Measurements from ENCODE around the gene NCOA3. TPM values are rescaled to one million over a fixed set of nuclear protein-coding genes. Genes with fewer than 3 reads are reported as not detected.

Gene NCOA3
- polyA plus RNA-seq, 3 donors: 13.5 to 21.8 (median 21.3) TPM

DNA sequence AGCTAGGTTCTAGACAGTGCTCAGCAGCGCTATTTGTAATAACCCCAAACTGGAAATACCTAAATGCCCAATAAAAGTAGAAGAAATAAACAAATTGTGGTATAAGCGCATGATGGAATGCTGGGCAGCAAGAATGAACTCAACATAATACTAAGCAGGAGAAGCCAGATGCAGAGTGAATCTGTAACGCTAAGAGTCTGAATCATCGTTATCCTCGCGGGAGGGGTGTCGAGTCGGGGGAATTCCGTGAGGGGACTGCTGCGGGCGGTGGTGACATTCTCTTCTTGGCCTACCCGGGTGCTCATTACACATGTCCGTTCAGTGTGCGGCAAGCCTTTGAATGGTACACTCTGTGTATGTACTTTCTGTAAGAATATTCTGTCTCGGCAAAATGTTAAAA, 199.9 kb downstream of the NCOA3 start:
- H3K36me3 Mint-ChIP-seq: peaks cover 84 to 95% of the 10 kb centered on the region in 2 donors
- DNase-seq: no peak
- H3K9me3 Mint-ChIP-seq: peaks cover 0 to 6% (median 4%) of the 10 kb centered on the region in 7 donors
- H3K9ac ChIP-seq (ENCODE audit: insufficient read depth, low read length, poor library complexity, severe bottlenecking): no peak overlapping the region
- H3K27ac Mint-ChIP-seq: peak overlapping the region in 1 of 7 donors; percentile 22
- H4K20me1 ChIP-seq (ENCODE audit: insufficient read depth, low read length): peaks cover 100% of the 10 kb centered on the region
- no peak overlapping the region for H3K4me2 ChIP-seq (replicated peaks; ENCODE audit: extremely low read depth, low read length, poor library complexity, severe bottlenecking)
- H3K27me3 ChIP-seq (ENCODE audit: control insufficient read depth in 2 of 2, insufficient read depth in 2 of 2, low read length in 2 of 2): no peaks in the 10 kb centered on the region
- H3K4me1 Mint-ChIP-seq: peaks cover 4% of the 10 kb centered on the region
- TF ChIP-seq, protein P1, sequence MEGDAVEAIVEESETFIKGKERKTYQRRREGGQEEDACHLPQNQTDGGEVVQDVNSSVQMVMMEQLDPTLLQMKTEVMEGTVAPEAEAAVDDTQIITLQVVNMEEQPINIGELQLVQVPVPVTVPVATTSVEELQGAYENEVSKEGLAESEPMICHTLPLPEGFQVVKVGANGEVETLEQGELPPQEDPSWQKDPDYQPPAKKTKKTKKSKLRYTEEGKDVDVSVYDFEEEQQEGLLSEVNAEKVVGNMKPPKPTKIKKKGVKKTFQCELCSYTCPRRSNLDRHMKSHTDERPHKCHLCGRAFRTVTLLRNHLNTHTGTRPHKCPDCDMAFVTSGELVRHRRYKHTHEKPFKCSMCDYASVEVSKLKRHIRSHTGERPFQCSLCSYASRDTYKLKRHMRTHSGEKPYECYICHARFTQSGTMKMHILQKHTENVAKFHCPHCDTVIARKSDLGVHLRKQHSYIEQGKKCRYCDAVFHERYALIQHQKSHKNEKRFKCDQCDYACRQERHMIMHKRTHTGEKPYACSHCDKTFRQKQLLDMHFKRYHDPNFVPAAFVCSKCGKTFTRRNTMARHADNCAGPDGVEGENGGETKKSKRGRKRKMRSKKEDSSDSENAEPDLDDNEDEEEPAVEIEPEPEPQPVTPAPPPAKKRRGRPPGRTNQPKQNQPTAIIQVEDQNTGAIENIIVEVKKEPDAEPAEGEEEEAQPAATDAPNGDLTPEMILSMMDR (IDR thresholded peaks at IDR 0.05): no peak
- WGBS (ENCODE audit: insufficient coverage): 96% methylated on average over 7 of the region's 15 CpGs
- no peaks in the 10 kb centered on the region for H3K9me3 ChIP-seq (replicated peaks in 1 of 2; ENCODE audit: control insufficient read depth in 1 of 2, insufficient read depth in 1 of 2, low read length in 2 of 2)
- H3K4me1 ChIP-seq (ENCODE audit: control insufficient read depth in 1 of 2, insufficient read depth in 2 of 2, low read length in 2 of 2): no peaks in the 10 kb centered on the region
- no peaks in the 10 kb centered on the region for H3K79me2 ChIP-seq (ENCODE audit: insufficient read depth, low read length)
- no peak overlapping the region for H3K27ac ChIP-seq (ENCODE audit: low read depth in 1 of 2, low read length in 2 of 2)
- H3K36me3 ChIP-seq (replicated peaks in 1 of 2; ENCODE audit: control insufficient read depth in 1 of 2, insufficient read depth in 2 of 2, low read length in 2 of 2): peaks cover 66 to 100% of the 10 kb centered on the region in 2 donors
- no peak overlapping the region for H3K4me3 ChIP-seq (replicated peaks in 1 of 3; ENCODE audit: low read depth in 2 of 3, low read length in 3 of 3)
- H3K4me3 Mint-ChIP-seq: no peak overlapping the region
- intact Hi-C loops (cut with micrococcal nuclease): no loop called here
- peaks cover 0 to 3% (median 0%) of the 10 kb centered on the region in 3 donors for H3K27me3 Mint-ChIP-seq (ENCODE audit: low read depth in 3 of 3)
- H2AFZ ChIP-seq (ENCODE audit: insufficient read depth, low read depth, low read length, poor library complexity, severe bottlenecking): no peak overlapping the region

DNA sequence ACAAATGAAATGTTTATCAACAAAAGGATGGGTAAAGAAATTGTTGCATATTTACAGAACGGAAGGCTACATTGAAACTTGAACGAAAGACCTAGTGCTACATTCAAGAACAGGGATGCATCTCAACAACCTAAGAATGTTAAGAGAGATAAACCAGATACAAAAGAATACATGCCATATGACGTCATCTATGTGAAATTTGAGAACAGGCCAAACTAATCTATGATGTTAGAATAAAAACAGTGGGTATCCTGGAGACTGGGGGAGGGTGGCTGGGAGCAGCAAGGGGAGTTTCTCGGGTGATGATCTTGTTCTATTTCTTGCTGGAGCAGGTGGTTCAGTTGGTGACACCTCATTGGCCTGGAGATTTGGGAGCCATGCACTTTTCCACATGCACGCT, 202.1 kb downstream of the NCOA3 start:
- Mint-ChIP-seq H3K9me3 (no peaks in the 10 kb centered on the region), H3K36me3 (peaks cover 82 to 90% of the 10 kb centered on the region in 2 donors), H3K27ac (no peak overlapping the region), H3K4me3 (no peak overlapping the region), H3K27me3 (ENCODE audit: low read depth in 3 of 3) (peaks cover 0 to 3% (median 0%) of the 10 kb centered on the region in 3 donors), H3K4me1 (peaks cover 1% of the 10 kb centered on the region)
- no peak overlapping the region for H2AFZ ChIP-seq (ENCODE audit: insufficient read depth, low read depth, low read length, poor library complexity, severe bottlenecking)
- H3K9ac ChIP-seq (ENCODE audit: insufficient read depth, low read length, poor library complexity, severe bottlenecking): no peak overlapping the region
- H3K4me3 ChIP-seq (replicated peaks in 1 of 3; ENCODE audit: low read depth in 2 of 3, low read length in 3 of 3): no peak overlapping the region
- intact Hi-C loops (cut with micrococcal nuclease): no loop called here
- no peaks in the 10 kb centered on the region for H3K9me3 ChIP-seq (replicated peaks in 1 of 2; ENCODE audit: control insufficient read depth in 1 of 2, insufficient read depth in 1 of 2, low read length in 2 of 2)
- whole genome bisulfite sequencing (ENCODE audit: insufficient coverage): 100% methylated on average over 1 of the region's 5 CpGs
- peaks cover 100% of the 10 kb centered on the region for H4K20me1 ChIP-seq (ENCODE audit: insufficient read depth, low read length)
- H3K4me1 ChIP-seq (ENCODE audit: control insufficient read depth in 1 of 2, insufficient read depth in 2 of 2, low read length in 2 of 2): no peaks in the 10 kb centered on the region
- H3K79me2 ChIP-seq (ENCODE audit: insufficient read depth, low read length): no peaks in the 10 kb centered on the region
- H3K36me3 ChIP-seq (replicated peaks in 1 of 2; ENCODE audit: control insufficient read depth in 1 of 2, insufficient read depth in 2 of 2, low read length in 2 of 2): peaks cover 54 to 97% of the 10 kb centered on the region in 2 donors
- H3K27me3 ChIP-seq (ENCODE audit: control insufficient read depth in 2 of 2, insufficient read depth in 2 of 2, low read length in 2 of 2): no peaks in the 10 kb centered on the region
- TF ChIP-seq, protein P1 (IDR thresholded peaks at IDR 0.05): no peak
- H3K27ac ChIP-seq (ENCODE audit: low read depth in 1 of 2, low read length in 2 of 2): no peak overlapping the region
- no peak overlapping the region for H3K4me2 ChIP-seq (replicated peaks; ENCODE audit: extremely low read depth, low read length, poor library complexity, severe bottlenecking)
- DNase-seq: no peak

Data from CD14-positive monocyte (primary cell).